BJ (cell line): ENCODE results near the gene EFCAB7. TPM values are rescaled to one million over a fixed set of nuclear protein-coding genes. Genes with fewer than 3 reads are reported as not detected.
A peak's percentile ranks its signal among the peaks of the same experiment; 100 is the strongest.

ENCODE experiments used
- CTCF ChIA-PET: fragments of 350-600 bp; formaldehyde crosslinking; extraction: SDS; loops from one replicate; lab custom pipeline; 2021; ENCODE audit warnings: antibody characterized with exemption, inconsistent platforms; lab: Yijun Ruan, JAX
- POLR2A ChIA-PET: fragments of 300-600 bp; sonication (Branson Sonifier 250); formaldehyde crosslinking; extraction: SDS; loops from one replicate; lab custom pipeline; 2021; ENCODE audit warnings: antibody characterized with exemption; lab: Charles Lee
- DNase-seq: peaks from one replicate; pipeline ENCODE4 v3.0.0-alpha.2; 2011; ENCODE audit warnings: low read depth
- H3K27me3 ChIP-seq: 2 replicates; pipeline ENCODE4 v1.6.0; 2011; ENCODE audit warnings: low read length; ENCODE audit not compliant: control insufficient read depth, insufficient read depth
- H3K36me3 ChIP-seq: 2 replicates; pipeline ENCODE4 v1.5.1; 2011; ENCODE audit warnings: low read length; ENCODE audit not compliant: control insufficient read depth, insufficient read depth
- H3K4me3 ChIP-seq: 2 replicates; pipeline ENCODE4 v1.5.1; 2011; ENCODE audit warnings: low read depth, mild to moderate bottlenecking, control low read depth, low read length
- polyA plus RNA-seq: library from polyadenylated mRNA; depleted of rRNA; stranded (reverse); fragments of >200 nt; gene quantifications from 2 replicates; pipeline ENCODE4 v1.2.3, GENCODE V29; 2011; rRNA removed
- small RNA-seq: library from RNA; depleted of rRNA; stranded (forward); fragments of <200 nt; gene quantifications from one replicate; pipeline ENCODE3, GENCODE V24; 2012; ENCODE audit warnings: low replicate concordance, low read depth; ENCODE audit not compliant: insufficient read length
- TF ChIP-seq, protein P1 (sequence below): IDR thresholded peaks from 2 replicates; pipeline ENCODE4 v1.5.1; 2011; ENCODE audit warnings: low read depth, mild to moderate bottlenecking, control low read depth, inconsistent platforms, low read length, moderate library complexity; ENCODE audit not compliant: insufficient read depth

EFCAB7 gene
- polyA plus RNA-seq, 1 experiment, result 0.98 TPM

DNA sequence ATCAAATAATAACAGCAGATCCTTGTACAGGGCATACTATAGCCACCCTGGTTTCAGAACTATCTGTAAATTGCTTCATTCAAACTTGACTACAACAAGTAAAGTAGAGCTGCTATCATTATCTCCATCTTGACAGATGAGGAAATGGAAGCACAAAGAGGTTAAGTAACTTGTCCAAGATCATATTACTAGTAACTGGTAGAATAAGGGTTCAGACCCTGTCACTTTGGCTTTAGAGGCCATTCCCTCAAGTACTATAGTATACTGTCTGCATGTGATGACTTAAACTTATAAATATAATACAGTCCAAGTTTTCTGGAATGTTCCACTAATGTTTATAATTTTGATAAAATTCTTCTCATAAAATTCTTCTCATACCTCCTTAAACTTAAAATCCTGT is 94.7 kb downstream of the EFCAB7 start:
- POLR2A ChIA-PET, result no interaction called here
- no peaks in the 10 kb centered on the region for H3K36me3 ChIP-seq
- CTCF ChIA-PET, result interaction anchor here (1.8 kb wide), 3 partner anchors 56 to 74 kb away, joined by 5 to 9 read pairs (median 7); no protein-coding TSS in a partner anchor
- no peak overlapping the region for H3K4me3 ChIP-seq
- no peaks in the 10 kb centered on the region for H3K27me3 ChIP-seq
- TF ChIP-seq, protein P1, sequence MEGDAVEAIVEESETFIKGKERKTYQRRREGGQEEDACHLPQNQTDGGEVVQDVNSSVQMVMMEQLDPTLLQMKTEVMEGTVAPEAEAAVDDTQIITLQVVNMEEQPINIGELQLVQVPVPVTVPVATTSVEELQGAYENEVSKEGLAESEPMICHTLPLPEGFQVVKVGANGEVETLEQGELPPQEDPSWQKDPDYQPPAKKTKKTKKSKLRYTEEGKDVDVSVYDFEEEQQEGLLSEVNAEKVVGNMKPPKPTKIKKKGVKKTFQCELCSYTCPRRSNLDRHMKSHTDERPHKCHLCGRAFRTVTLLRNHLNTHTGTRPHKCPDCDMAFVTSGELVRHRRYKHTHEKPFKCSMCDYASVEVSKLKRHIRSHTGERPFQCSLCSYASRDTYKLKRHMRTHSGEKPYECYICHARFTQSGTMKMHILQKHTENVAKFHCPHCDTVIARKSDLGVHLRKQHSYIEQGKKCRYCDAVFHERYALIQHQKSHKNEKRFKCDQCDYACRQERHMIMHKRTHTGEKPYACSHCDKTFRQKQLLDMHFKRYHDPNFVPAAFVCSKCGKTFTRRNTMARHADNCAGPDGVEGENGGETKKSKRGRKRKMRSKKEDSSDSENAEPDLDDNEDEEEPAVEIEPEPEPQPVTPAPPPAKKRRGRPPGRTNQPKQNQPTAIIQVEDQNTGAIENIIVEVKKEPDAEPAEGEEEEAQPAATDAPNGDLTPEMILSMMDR, result no peak
- DNase-seq, result peak; percentile 32

DNA sequence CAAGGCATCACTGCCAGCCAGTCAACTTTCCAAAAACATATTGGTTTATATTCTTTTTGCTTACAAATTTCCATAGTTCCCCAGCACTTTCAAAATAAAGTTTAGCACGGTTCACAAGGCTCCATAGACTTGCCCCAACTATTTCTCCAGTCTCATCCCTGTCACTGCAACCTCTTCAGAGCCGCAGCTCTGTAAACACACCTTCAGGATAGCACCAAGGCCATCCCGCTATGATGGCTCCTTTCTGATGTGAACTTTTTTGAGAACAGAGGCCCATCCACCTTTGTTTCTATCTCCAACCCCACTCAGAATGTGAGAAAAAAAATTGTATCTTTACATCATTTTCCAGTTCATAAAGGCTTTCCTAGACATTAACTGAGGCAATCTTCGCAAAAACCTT is 96.2 kb downstream of the EFCAB7 start:
- TF ChIP-seq, protein P1, result no peak
- H3K4me3 ChIP-seq, result no peak overlapping the region
- H3K27me3 ChIP-seq, result no peaks in the 10 kb centered on the region
- ChIA-PET CTCF (interaction anchor here (1.1 to 1.8 kb wide), 4 partner anchors 12 to 623 kb away, joined by 3 to 5 read pairs (median 4); no protein-coding TSS in a partner anchor), POLR2A (no interaction called here)
- no peaks in the 10 kb centered on the region for H3K36me3 ChIP-seq
- no peak for DNase-seq

DNA sequence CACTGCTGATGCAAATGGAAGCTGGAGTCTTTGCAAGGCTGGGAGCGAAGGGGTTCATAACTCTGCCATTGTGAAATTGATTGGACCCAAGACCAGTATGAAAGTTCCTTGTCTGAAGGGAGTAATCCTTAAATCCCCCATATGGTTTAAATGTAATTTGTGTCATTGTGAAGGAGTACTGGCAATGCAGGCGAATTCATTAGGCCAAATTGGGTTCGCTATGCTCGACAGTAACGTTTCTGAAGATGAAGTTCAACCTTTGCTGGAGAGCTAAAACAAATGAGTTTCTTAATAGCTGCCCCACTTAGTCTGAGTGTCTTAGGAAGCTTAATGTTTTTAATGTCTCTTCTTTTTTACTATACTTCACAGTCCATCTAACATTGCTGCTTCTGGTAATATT is 97.3 kb downstream of the EFCAB7 start:
- no peak for DNase-seq
- ChIA-PET CTCF (interaction anchor here (0.6 to 1.0 kb wide), 3 partner anchors 11 to 153 kb away, joined by 3 to 4 read pairs (median 3); partner anchors contain the start of gene ROR1), POLR2A (no interaction called here)

DNA sequence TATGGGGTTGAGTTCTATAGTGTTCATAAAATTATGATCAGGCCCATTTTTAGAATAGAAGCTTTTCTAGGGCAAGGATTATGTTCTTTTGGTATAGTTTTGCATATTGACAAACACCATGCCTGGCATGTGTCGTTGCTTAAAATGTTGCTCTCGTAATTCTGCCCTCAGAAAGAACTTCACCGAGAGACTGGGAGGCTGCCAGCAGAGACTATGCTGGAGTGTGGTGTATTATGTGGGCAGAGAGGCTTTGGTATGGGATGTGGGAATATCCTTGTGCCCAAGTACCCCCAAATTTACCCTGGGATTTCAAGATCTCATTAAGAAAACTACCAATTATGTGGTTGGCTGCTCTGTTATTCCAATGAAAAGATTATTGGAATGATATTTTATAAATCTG is 97.8 kb downstream of the EFCAB7 start:
- POLR2A ChIA-PET, result no interaction called here
- TF ChIP-seq, protein P1, result no peak
- no peak for DNase-seq
- Histone ChIP-seq H3K27me3 (no peaks in the 10 kb centered on the region), H3K36me3 (no peaks in the 10 kb centered on the region), H3K4me3 (no peak overlapping the region)
- CTCF ChIA-PET, result interaction anchor here (0.6 to 1.0 kb wide), 3 partner anchors 10 to 153 kb away, joined by 3 to 4 read pairs (median 3); partner anchors contain the start of gene ROR1

More for the DNA sequence above, 97.3 kb downstream of the EFCAB7 start:
- no peaks in the 10 kb centered on the region for H3K27me3 ChIP-seq
- TF ChIP-seq, protein P1, result no peak
- H3K36me3 ChIP-seq, result no peaks in the 10 kb centered on the region
- H3K4me3 ChIP-seq, result no peak overlapping the region

DNA sequence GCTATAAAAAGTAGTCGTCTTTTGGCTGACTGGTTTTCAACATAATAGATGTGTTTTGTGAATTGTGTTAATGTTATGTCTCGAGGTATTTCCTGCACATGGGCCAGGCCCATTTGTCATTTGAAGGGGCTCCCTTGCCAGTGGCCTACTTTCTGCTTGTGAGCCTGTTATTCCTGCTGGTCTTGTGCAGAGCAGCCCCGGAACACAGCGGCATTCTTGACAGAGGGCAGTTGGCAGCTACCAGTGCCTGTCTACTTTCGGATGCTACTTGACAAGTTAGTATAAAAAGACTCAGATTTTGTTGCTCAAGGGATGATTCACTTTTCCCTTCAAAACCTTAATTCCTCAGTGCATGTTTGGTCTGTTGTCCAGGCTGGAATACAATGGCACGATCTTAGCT is 98.4 kb downstream of the EFCAB7 start:
- TF ChIP-seq, protein P1, result no peak
- CTCF ChIA-PET, result interaction anchor here (1.0 kb wide), 1 partner anchor 10 kb away, joined by 3 read pairs; no protein-coding TSS in a partner anchor
- Histone ChIP-seq H3K27me3 (no peaks in the 10 kb centered on the region), H3K36me3 (no peaks in the 10 kb centered on the region), H3K4me3 (no peak overlapping the region)
- DNase-seq, result no peak
- POLR2A ChIA-PET, result no interaction called here

Small RNAs within 50 kb of the gene (small RNA-seq; reads per million reads assigned to genes)
- gene RF02105 (not detected), gene RF02106 (not detected), gene RF02107 (not detected), gene RF02108 (not detected), gene RF02109 (not detected), gene RF02110 (not detected), gene RN7SL488P (not detected), gene RNU7-123P (not detected)

Other genes starting within 250 kb of the EFCAB7 start
- not detected in 2 replicates for gene FOXD3, start 201.0 kb upstream of the EFCAB7 start, polyA plus RNA-seq
- 3.1 and 7.6 TPM in 2 replicates for gene ALG6, start 155.9 kb upstream of the EFCAB7 start, polyA plus RNA-seq
- gene ITGB3BP, start 300 bp upstream of the EFCAB7 start, polyA plus RNA-seq, result 5.5 and 11.8 TPM in 2 replicates
- 29.6 and 34.8 TPM in 2 replicates for gene PGM1, start 69.9 kb downstream of the EFCAB7 start, polyA plus RNA-seq